Naive B cell (primary cell): ENCODE results near the gene TADA3. TPM values are rescaled to one million over a fixed set of nuclear protein-coding genes. Genes with fewer than 3 reads are reported as not detected.

Experiments used
- ATAC-seq, 2 donors: fragments of 150-1000 bp; cut with Tn5 transposase; 2 replicates each; pipeline ENCODE4 v1.10.0; 2021; ENCODE audit warnings: low read depth in 2 of 2, mild to moderate bottlenecking in 2 of 2, moderate library complexity in 2 of 2
- DNase-seq: peaks from one replicate; pipeline ENCODE4 v3.0.0; 2022
- H3K27ac Mint-ChIP-seq, 6 donors: one replicate each; pipeline ENCODE4 v1.8.0; 2020 to 2022; ENCODE audit warnings: mild to moderate bottlenecking in 6 of 6, mixed read lengths in 6 of 6, moderate library complexity in 5 of 6, inconsistent platforms in 2 of 6
- H3K27me3 Mint-ChIP-seq, 3 donors: one replicate each; pipeline ENCODE4 v1.8.0; 2021 to 2022; ENCODE audit warnings: mixed read lengths in 3 of 3, mild to moderate bottlenecking in 1 of 3
- H3K36me3 Mint-ChIP-seq, 2 donors: one replicate each; pipeline ENCODE4 v1.8.0; 2020 to 2022; ENCODE audit warnings: mixed read lengths in 2 of 2, inconsistent platforms in 1 of 2, mild to moderate bottlenecking in 1 of 2
- H3K4me1 Mint-ChIP-seq, 3 donors: one replicate each; pipeline ENCODE4 v1.8.0; 2020 to 2022; ENCODE audit warnings: mixed read lengths in 3 of 3, inconsistent platforms in 1 of 3, mild to moderate bottlenecking in 1 of 3, moderate library complexity in 1 of 3
- H3K4me3 Mint-ChIP-seq, 8 donors: one replicate each; pipeline ENCODE4 v1.8.0; 2020 to 2022; ENCODE audit warnings: mild to moderate bottlenecking in 8 of 8, mixed read lengths in 8 of 8, moderate library complexity in 8 of 8, inconsistent platforms in 2 of 8
- H3K9me3 Mint-ChIP-seq, 7 donors: one replicate each; pipeline ENCODE4 v1.8.0; 2020 to 2022; ENCODE audit warnings: mixed read lengths in 7 of 7, mild to moderate bottlenecking in 5 of 7, inconsistent platforms in 2 of 7, moderate library complexity in 1 of 7
- polyA plus RNA-seq, 6 donors: library from polyadenylated mRNA; unstranded; fragments of 300-500 nt; fragmentation: Illumina TruSeq; gene quantifications; one replicate each; pipeline ENCODE4 v1.2.3, GENCODE V29; 2021; ENCODE audit warnings: low read depth in 6 of 6

The TADA3 gene
- polyA plus RNA-seq, 6 donors from 2014 or later, result 39.7 to 67.1 (median 45.6) TPM

DNA sequence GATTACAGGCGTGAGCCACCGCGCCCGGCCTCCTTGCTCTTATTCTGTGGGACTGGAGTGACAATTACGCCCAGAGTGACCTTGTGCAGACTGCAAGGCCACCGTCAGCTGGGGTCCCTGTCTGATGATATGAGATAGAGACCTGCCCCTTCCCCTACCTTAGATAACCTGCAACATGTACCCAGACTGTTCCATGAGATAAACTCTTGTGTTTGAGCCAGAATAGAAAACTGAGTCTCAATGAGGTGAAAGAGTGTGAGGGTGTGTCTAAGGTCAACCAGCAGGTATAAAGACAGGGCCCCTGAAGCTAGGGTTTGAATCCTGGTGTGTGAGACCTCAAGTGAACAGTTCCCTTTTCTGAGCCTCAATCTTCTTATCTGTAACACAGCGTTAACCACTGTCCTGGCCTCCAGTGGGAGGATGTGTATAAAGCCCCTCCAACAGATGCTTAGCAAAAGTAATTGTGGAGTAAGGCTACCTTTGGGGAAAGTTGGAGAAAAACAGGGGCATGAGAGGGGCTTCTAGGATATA lies 6.0 kb downstream of the TADA3 start:
- Mint-ChIP-seq H3K4me3 (no peak overlapping the region), H3K27ac (peak overlapping the region in 2 of 6 donors; percentile 59 to 62), H3K36me3 (peaks cover 38 to 41% of the 10 kb centered on the region in 2 donors), H3K27me3 (no peaks in the 10 kb centered on the region), H3K9me3 (no peaks in the 10 kb centered on the region), H3K4me1 (peaks cover 37 to 47% (median 43%) of the 10 kb centered on the region in 3 donors)
- ATAC-seq (no peak), DNase-seq (no peak)

DNA sequence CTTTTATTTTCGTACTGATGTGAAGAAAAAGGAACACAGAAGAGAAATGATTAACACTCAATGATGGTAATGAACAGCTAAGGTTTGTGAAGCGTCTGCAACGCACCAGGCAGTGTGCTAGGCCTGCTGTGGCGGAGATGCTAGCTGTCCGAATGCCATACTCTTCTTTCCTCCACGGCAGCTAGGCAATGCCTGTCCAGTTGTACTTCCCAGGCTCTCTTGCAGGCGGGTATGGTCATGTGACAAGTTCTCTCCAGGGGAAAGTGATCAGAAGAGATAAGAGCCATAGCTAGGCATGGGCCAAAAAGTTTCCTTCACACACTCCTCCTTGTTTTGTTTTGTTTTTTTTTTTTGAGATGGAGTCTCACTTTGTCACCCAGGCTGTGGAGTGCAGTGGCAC lies 6.7 kb downstream of the TADA3 start:
- Mint-ChIP-seq H3K27ac (no peak overlapping the region), H3K27me3 (no peaks in the 10 kb centered on the region), H3K4me3 (peak overlapping the region in 1 of 8 donors; percentile 27), H3K4me1 (peaks cover 39 to 47% (median 43%) of the 10 kb centered on the region in 3 donors), H3K36me3 (peaks cover 38 to 40% of the 10 kb centered on the region in 2 donors), H3K9me3 (no peaks in the 10 kb centered on the region)
- ATAC-seq (no peak), DNase-seq (no peak)

DNA sequence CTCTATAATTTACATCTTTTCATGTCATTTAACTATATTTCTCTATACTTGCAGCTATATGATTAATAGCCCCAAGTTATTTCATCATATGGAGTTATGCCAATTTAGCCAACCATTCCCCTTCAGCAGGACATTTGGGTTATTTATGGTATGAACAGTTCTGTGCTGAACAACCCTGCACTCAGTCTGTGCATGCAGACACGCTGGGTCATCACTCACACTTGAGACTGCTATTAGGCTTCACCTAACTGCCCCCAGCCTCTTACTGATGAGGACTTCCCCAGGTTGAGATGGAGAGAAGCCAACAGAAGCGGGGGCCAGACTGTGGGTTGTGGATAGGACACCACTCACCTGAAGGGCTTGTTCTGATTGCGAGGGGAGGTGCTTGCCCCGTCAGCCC lies 7.3 kb downstream of the TADA3 start:
- peaks cover 33 to 34% of the 10 kb centered on the region in 2 donors for H3K36me3 Mint-ChIP-seq
- no peaks in the 10 kb centered on the region for H3K27me3 Mint-ChIP-seq
- no peak for DNase-seq
- ATAC-seq, result no peak
- H3K4me3 Mint-ChIP-seq, result no peak overlapping the region
- H3K4me1 Mint-ChIP-seq, result peaks cover 40 to 47% (median 43%) of the 10 kb centered on the region in 3 donors
- no peak overlapping the region for H3K27ac Mint-ChIP-seq
- no peaks in the 10 kb centered on the region for H3K9me3 Mint-ChIP-seq

DNA sequence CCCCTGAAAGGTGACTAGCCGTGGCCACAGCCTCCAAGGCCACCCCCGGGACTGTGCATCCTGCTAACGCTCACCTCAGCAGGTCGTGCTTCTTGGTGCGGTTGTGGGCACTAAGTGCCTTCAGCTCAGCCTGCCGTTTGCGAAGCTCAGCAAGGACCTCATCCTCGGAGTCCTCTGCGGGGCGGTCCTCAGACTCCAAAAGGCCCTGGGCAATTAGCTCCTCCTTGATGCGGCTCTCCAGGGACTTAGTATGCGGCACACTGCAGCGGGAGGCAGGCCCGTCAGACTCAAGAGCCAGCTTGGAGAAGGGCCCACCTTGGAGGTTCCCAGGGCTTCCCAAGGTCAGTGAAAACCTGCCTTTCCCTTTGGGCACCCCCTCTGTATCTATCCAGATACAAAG lies 8.3 kb downstream of the TADA3 start:
- Mint-ChIP-seq H3K4me3 (no peak overlapping the region), H3K9me3 (no peaks in the 10 kb centered on the region), H3K27ac (no peak overlapping the region), H3K4me1 (peaks cover 43 to 51% (median 48%) of the 10 kb centered on the region in 3 donors), H3K36me3 (peaks cover 23 to 26% of the 10 kb centered on the region in 2 donors), H3K27me3 (no peaks in the 10 kb centered on the region)
- ATAC-seq (no peak), DNase-seq (no peak)

DNA sequence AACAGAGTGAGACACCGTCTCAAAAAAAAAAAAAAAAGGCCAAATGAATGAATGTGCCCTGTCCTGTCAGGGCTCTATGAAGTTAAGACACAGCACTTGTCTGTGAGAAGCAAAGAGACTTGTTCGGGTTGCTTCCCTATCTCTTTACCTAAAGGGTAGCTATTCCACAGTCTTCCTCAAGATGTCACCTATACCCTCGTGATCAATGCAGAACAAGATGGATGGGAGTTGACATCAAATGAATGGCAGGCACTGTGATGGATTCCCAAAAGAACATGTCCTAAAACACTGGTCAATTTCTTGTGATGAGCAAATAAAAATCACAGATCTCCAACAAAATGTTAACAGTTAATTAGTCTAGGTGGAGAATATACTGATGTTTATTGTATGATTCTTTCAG lies 9.5 kb downstream of the TADA3 start:
- Mint-ChIP-seq H3K27me3 (no peaks in the 10 kb centered on the region), H3K4me3 (peak overlapping the region in 6 of 8 donors; percentile 17 to 88 (median 80)), H3K9me3 (no peaks in the 10 kb centered on the region), H3K27ac (peak overlapping the region in 5 of 6 donors; percentile 62 to 95 (median 80)), H3K4me1 (peaks cover 45 to 61% (median 58%) of the 10 kb centered on the region in 3 donors), H3K36me3 (peaks cover 20 to 21% of the 10 kb centered on the region in 2 donors)
- ATAC-seq, result peak; percentile 21 to 29
- peak; percentile 29 for DNase-seq

DNA sequence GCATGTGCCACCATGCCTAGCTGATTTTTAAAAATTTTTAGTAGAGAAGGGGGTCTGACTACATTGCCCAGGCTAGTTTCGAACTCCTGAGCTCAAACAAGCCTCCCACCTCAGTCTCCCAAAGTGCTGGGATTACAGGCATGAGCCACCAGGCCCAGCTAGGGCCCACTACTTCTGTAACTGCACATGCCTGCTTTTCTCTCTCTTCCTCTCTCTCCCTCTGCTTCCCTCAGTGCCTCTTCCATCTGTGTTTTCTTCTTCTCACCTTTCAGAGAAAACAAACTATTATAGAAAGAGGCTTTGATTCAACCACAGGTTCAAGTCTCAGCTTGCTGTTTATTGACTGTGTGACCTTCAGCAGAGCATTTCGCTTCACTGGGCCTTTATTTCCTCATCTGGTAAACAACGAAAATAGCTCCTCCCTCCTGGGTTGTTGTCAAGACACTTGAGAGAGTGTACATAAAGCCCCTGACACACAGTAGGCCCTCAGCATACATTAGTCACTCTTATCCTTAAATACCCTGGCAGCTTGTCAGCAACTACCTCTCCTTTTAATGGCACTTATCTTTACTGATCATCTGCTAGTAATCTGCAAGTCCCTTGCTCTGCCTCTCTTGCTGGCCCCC lies 10.2 kb downstream of the TADA3 start:
- Mint-ChIP-seq H3K27me3 (no peaks in the 10 kb centered on the region), H3K27ac (peak overlapping the region; percentile 62 to 98 (median 92)), H3K4me3 (peak overlapping the region; percentile 3 to 88 (median 74)), H3K9me3 (no peaks in the 10 kb centered on the region), H3K36me3 (peaks cover 15 to 16% of the 10 kb centered on the region in 2 donors), H3K4me1 (peaks cover 41 to 60% (median 58%) of the 10 kb centered on the region in 3 donors)
- no peak for ATAC-seq
- DNase-seq, result no peak

DNA sequence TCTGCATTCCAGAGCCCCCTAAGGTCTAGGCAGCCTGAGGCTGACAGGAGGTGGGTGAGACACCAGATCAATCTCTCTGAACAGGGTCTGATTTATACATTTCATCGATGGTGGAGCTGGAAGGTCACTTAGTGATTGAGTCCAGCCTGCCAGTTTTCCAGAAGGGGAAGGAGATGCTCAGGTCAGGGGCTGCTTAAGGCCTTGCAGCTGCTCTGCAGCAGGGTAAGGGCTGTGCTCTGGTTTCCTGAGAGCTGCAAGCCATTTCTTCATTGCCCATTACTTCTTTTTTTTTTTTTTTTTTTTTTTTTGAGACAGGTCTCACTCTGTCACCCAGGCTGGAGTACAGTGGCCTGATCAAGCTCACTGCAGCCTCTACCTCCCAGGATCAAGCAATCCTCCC lies 10.7 kb downstream of the TADA3 start:
- H3K27ac Mint-ChIP-seq, result peak overlapping the region in 4 of 6 donors; percentile 57 to 95 (median 79)
- H3K27me3 Mint-ChIP-seq, result no peaks in the 10 kb centered on the region
- DNase-seq, result no peak
- H3K9me3 Mint-ChIP-seq, result no peaks in the 10 kb centered on the region
- peak overlapping the region in 6 of 8 donors; percentile 35 to 88 (median 74) for H3K4me3 Mint-ChIP-seq
- H3K36me3 Mint-ChIP-seq, result peaks cover 11 to 12% of the 10 kb centered on the region in 2 donors
- no peak for ATAC-seq
- peaks cover 44 to 63% (median 56%) of the 10 kb centered on the region in 3 donors for H3K4me1 Mint-ChIP-seq

DNA sequence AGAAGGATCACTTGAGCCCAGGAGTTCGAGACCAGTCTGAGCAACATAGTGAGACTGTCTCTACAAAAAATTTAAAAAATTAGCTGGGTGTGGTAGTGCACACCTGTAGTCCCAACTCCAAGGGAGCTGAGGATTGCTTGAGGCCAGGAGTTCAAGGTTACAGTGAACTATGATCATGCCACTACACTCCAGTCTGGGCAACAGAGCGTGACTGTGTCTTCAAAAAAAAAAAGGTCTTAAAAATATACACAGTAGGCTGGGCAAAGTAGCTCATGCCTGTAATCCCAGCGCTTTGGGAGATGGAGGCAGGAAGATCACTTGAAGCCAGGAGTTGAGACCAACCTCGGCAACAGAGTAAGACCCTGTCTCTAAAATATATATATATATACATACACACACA lies 11.4 kb downstream of the TADA3 start:
- Mint-ChIP-seq H3K27me3 (no peaks in the 10 kb centered on the region), H3K9me3 (no peaks in the 10 kb centered on the region), H3K4me3 (peak overlapping the region; percentile 44 to 88 (median 80)), H3K4me1 (peaks cover 45 to 69% (median 60%) of the 10 kb centered on the region in 3 donors), H3K36me3 (peaks cover 5 to 6% of the 10 kb centered on the region in 2 donors), H3K27ac (peak overlapping the region in 4 of 6 donors; percentile 92 to 95 (median 94))
- no peak for ATAC-seq
- DNase-seq, result no peak

DNA sequence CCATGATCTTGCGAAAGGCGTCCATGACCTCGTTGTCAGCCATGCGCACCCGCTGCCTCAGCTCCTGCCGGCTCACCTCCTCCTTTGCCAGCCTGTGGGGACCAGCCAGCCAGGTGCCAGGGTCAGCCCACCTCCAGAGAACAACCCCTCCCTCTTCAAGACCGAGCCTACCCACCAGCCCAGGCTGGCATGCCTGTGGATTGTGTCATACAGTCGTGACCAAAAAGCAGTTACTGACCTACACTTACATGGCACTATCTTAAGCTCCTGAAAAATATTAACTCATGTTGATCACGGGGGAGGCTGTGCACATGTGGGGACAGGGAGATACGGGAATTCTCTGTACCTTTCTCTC lies 11.8 kb downstream of the TADA3 start:
- H3K9me3 Mint-ChIP-seq, result no peaks in the 10 kb centered on the region
- DNase-seq (no peak), ATAC-seq (no peak)
- H3K4me3 Mint-ChIP-seq, result peak overlapping the region; percentile 44 to 88 (median 80)
- H3K27me3 Mint-ChIP-seq, result no peaks in the 10 kb centered on the region
- peaks cover 45 to 69% (median 61%) of the 10 kb centered on the region in 3 donors for H3K4me1 Mint-ChIP-seq
- H3K36me3 Mint-ChIP-seq, result peaks cover 2% of the 10 kb centered on the region in 2 donors
- H3K27ac Mint-ChIP-seq, result peak overlapping the region; percentile 89 to 95 (median 94)

DNA sequence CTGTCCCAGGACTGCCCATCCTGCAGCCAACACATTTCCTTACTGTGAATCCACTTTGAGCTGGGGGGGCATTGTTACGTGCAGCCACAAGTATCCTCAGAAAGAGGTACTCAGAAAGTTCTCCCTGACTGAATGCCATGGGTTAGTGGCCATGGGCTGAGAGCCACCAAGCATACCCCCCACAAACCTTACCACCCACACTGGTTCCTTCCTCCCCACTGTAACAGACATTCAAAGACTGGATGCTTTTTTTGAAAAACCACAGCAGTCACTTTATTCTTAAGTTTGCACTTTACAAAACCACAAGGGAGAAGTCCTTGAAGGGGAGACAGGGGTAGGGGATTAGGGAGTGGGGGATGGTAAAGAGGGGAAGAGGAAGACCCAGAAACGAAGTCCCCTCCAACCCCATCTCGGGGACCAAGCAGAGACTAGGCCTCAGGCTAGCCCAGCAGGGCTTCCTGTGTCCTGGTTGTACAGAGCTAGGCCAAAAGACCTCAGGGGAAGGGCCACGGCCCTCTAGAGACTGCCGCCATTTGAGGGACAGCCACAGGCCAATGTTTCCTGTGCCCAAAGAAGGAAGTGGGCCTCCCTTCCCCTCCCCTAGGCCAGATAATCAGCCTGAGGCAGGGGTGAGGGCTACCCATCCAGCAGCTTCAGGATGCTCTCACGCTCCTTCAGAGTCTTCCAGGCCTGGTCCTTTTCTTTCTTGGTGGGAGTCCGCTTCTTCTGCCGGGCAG lies 12.4 kb downstream of the TADA3 start:
- H3K4me3 Mint-ChIP-seq, result peak overlapping the region; percentile 61 to 89 (median 80)
- DNase-seq (peak; percentile 71), ATAC-seq (peak; percentile 85)
- H3K9me3 Mint-ChIP-seq, result no peaks in the 10 kb centered on the region
- no peaks in the 10 kb centered on the region for H3K27me3 Mint-ChIP-seq
- H3K4me1 Mint-ChIP-seq, result peaks cover 45 to 72% (median 61%) of the 10 kb centered on the region in 3 donors
- no peaks in the 10 kb centered on the region for H3K36me3 Mint-ChIP-seq
- peak overlapping the region; percentile 89 to 95 (median 94) for H3K27ac Mint-ChIP-seq

DNA sequence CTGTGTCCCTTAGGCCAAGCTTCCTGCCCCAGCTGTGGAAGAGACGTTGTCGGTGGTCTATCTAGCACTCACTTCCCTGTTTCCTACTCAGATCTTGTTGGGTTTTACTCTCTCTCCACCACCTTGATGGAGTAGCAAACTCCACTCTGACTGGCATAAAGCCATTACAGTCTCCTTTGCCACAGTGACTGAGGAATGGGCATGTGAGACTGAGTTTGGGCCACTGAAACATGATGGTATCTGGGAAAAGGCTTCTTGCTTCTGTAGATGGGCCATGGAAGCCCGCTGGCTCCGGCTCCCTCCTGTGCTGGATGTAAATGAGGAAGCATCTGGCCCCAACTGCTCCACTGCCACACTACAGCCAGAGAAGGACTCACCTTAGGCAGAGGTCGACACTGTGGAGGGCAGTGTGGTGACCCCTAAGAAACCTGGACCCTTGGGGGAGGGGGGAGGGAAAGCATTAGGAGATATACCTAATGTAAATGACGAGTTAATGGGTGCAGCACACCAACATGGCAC lies 13.1 kb downstream of the TADA3 start:
- Mint-ChIP-seq H3K9me3 (no peaks in the 10 kb centered on the region), H3K4me3 (peak overlapping the region; percentile 22 to 89 (median 76)), H3K27me3 (no peaks in the 10 kb centered on the region), H3K27ac (peak overlapping the region in 5 of 6 donors; percentile 89 to 95 (median 93)), H3K36me3 (no peaks in the 10 kb centered on the region), H3K4me1 (peaks cover 45 to 72% (median 61%) of the 10 kb centered on the region in 3 donors)
- no peak for ATAC-seq
- DNase-seq, result no peak

DNA sequence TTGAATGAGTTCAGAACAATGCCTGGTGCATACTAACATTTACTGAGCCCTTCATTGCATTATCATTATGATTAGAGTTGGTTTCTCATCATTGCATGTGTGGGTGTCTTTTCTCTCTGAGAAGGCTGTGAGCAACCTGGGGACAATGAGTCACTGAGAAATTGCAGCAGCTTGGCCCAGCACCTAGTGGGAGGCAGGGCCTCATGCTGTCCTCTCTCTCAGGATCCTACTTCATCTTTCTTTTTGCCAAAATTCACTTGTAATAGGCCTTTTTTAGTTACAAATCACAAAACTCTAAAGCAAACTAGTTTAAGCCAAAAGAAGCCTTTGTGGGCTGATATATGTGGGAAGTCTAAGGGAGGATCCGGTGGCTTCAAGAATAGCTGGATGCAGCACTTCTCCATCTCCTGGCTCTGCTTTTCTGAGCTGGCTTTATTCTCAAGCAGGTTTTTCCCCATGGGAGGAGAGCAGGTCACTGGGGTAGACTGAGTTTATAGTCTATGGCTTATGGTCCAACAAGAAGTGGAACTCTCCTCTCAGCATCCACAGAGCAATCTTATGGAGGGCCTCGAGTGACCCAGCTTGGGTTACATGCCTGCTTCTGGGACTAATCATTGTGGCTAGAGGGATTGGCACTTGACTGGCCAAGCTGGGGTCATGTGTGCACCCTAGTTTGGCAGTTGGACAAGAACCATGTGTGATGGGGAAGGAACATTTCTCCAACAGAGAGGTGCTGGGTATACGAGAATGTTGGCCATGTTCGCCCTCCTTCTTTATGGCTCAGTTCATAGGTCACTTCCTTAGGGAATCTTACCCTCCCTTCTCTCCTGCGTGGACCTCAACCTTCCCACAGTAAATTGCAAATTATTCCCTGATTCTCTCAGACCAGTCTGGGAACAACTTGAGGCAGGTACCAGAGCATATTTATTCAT lies 13.9 kb downstream of the TADA3 start:
- Mint-ChIP-seq H3K4me3 (peak overlapping the region in 7 of 8 donors; percentile 22 to 89 (median 78)), H3K36me3 (no peaks in the 10 kb centered on the region), H3K27me3 (no peaks in the 10 kb centered on the region), H3K4me1 (peaks cover 45 to 72% (median 61%) of the 10 kb centered on the region in 3 donors), H3K9me3 (no peaks in the 10 kb centered on the region), H3K27ac (peak overlapping the region in 5 of 6 donors; percentile 62 to 95 (median 93))
- ATAC-seq (no peak), DNase-seq (no peak)

DNA sequence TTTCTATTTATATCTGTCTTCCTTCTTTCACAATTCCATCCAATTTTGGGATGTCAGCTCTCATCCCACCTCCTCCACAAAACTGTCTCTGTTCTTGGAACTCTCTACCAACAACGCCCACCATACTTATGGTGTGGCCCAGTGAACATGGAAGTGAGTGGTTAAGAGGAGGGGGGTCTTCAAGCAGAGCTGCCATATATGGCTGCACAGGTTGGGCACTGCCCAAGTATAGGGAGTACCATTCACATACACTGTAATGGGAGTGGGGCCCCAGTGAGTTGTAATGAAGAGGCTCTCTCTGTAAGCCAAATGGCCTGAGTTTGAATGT lies 14.6 kb downstream of the TADA3 start:
- Mint-ChIP-seq H3K4me1 (peaks cover 41 to 68% (median 57%) of the 10 kb centered on the region in 3 donors), H3K36me3 (no peaks in the 10 kb centered on the region), H3K4me3 (no peak overlapping the region), H3K27ac (no peak overlapping the region), H3K27me3 (no peaks in the 10 kb centered on the region), H3K9me3 (no peaks in the 10 kb centered on the region)
- ATAC-seq (no peak), DNase-seq (no peak)
